ENCODE measurements around the gene RALY.

- TF ChIP-seq, protein P1, sequence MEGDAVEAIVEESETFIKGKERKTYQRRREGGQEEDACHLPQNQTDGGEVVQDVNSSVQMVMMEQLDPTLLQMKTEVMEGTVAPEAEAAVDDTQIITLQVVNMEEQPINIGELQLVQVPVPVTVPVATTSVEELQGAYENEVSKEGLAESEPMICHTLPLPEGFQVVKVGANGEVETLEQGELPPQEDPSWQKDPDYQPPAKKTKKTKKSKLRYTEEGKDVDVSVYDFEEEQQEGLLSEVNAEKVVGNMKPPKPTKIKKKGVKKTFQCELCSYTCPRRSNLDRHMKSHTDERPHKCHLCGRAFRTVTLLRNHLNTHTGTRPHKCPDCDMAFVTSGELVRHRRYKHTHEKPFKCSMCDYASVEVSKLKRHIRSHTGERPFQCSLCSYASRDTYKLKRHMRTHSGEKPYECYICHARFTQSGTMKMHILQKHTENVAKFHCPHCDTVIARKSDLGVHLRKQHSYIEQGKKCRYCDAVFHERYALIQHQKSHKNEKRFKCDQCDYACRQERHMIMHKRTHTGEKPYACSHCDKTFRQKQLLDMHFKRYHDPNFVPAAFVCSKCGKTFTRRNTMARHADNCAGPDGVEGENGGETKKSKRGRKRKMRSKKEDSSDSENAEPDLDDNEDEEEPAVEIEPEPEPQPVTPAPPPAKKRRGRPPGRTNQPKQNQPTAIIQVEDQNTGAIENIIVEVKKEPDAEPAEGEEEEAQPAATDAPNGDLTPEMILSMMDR (IDR thresholded peaks at IDR 0.05): no peak
- TF ChIP-seq EP300 (IDR thresholded peaks at IDR 0.05): no peak
- TF ChIP-seq POLR2A (IDR thresholded peaks at IDR 0.05): no peak
These were observed 30.0 kb upstream of the RALY start for GRCh38 chr20:33963751-33964150.

Measured in upper lobe of left lung (tissue), 4 donors.